ENCODE data around the gene TARBP1. TPM values are rescaled to one million over a fixed set of nuclear protein-coding genes. Genes with fewer than 3 reads are reported as not detected.

TARBP1 gene
- total RNA-seq, 1 experiment from 2014 or later = 38.1 TPM

DNA sequence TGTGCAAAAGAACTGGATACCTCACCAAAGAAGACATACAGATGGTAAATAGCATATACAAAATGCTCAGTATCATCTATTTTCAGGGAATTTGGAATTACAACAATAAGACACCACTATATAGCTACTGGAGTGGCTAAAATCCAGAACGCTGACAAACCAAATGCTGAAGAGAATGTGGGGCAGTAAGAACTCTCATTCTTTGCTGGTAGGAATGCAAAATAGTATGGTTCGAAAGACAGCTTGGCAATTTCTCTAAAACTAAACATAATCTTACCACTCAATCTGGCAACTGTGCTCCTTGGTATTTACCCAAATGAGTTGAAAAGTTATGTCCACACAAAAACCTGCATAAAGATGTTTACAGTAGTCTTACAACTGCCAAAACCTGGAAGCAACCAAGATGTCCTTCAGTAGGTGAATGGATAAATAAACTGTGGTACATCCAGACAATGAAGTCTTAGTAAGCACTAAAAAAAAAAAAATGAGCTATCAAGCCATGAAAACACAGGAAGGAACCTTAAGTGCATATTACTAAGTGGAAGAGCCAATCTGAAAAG lies 26.5 kb downstream of the TARBP1 start:
- no peak for DNase-seq
- no peak overlapping the region for H3K27ac Mint-ChIP-seq (ENCODE audit: unreplicated experiment)
- no peaks in the 10 kb centered on the region for H3K9me3 Mint-ChIP-seq (ENCODE audit: low read depth, unreplicated experiment)
- BruUV-seq (replicated peaks) = no TSS peak
- no peak overlapping the region for H3K4me3 Mint-ChIP-seq (ENCODE audit: low read depth, unreplicated experiment)
- intact Hi-C loops (cut with micrococcal nuclease; ENCODE audit: unreplicated experiment) = no loop called here
- TF ChIP-seq, protein P1, sequence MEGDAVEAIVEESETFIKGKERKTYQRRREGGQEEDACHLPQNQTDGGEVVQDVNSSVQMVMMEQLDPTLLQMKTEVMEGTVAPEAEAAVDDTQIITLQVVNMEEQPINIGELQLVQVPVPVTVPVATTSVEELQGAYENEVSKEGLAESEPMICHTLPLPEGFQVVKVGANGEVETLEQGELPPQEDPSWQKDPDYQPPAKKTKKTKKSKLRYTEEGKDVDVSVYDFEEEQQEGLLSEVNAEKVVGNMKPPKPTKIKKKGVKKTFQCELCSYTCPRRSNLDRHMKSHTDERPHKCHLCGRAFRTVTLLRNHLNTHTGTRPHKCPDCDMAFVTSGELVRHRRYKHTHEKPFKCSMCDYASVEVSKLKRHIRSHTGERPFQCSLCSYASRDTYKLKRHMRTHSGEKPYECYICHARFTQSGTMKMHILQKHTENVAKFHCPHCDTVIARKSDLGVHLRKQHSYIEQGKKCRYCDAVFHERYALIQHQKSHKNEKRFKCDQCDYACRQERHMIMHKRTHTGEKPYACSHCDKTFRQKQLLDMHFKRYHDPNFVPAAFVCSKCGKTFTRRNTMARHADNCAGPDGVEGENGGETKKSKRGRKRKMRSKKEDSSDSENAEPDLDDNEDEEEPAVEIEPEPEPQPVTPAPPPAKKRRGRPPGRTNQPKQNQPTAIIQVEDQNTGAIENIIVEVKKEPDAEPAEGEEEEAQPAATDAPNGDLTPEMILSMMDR (IDR thresholded peaks at IDR 0.05; ENCODE audit: unreplicated experiment) = no peak
- no peaks in the 10 kb centered on the region for H3K4me1 Mint-ChIP-seq (ENCODE audit: low read depth, unreplicated experiment)
- H3K36me3 Mint-ChIP-seq (ENCODE audit: insufficient read depth, unreplicated experiment) = peaks cover 18% of the 10 kb centered on the region
- CTCF ChIA-PET = no interaction called here
- H3K27me3 Mint-ChIP-seq (ENCODE audit: unreplicated experiment) = no peaks in the 10 kb centered on the region

DNA sequence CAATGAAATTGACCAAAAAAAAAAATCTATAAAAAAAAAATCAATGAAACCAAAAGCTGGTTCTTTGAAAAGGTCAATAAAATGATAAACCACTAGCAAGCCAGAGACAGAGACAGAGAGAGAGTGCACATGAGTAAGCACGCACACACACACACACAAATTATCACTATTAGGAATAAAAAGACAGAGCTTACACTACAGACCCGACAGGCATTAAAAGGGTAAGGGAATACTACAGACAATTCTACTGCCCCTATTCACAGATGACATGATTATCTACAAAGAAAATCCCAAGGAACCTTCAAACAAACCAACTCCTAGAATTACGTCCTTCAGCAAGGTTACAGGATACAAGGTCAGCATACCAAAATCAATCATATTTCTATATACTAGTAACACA lies 38.6 kb downstream of the TARBP1 start:
- Mint-ChIP-seq H3K9me3 (ENCODE audit: low read depth, unreplicated experiment) (peaks cover 7% of the 10 kb centered on the region), H3K27me3 (ENCODE audit: unreplicated experiment) (no peaks in the 10 kb centered on the region), H3K27ac (ENCODE audit: unreplicated experiment) (no peak overlapping the region), H3K4me3 (ENCODE audit: low read depth, unreplicated experiment) (no peak overlapping the region), H3K36me3 (ENCODE audit: insufficient read depth, unreplicated experiment) (peaks cover 5% of the 10 kb centered on the region), H3K4me1 (ENCODE audit: low read depth, unreplicated experiment) (no peaks in the 10 kb centered on the region)
- TF ChIP-seq, protein P1 (IDR thresholded peaks at IDR 0.05; ENCODE audit: unreplicated experiment) = no peak
- intact Hi-C loops (cut with micrococcal nuclease; ENCODE audit: unreplicated experiment) = no loop called here
- CTCF ChIA-PET = interaction anchor here (0.6 kb wide), 1 partner anchor 1213 kb away, joined by 3 read pairs; no protein-coding TSS in a partner anchor
- DNase-seq = no peak
- no TSS peak for BruUV-seq (replicated peaks)

DNA sequence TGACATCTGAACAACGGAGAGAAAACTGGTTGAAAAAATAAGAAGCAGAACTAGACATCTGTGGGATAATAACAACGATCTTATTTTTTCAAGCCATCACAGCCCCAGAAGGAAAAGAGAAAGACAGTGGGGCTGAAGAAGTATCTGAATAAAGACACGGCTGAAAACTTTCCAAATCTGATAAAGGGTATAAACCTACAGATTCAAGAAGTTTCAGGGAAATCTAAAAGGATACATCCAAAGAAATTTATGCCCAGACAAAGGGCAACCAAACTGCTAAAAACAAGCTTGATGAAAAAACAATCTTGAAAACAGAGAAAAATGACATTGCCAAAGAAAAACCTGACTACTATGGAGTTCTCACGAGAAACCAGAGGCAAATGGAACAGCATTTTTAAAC lies 40.4 kb downstream of the TARBP1 start:
- no peak overlapping the region for H3K27ac Mint-ChIP-seq (ENCODE audit: unreplicated experiment)
- peaks cover 7% of the 10 kb centered on the region for H3K9me3 Mint-ChIP-seq (ENCODE audit: low read depth, unreplicated experiment)
- no peak overlapping the region for H3K4me3 Mint-ChIP-seq (ENCODE audit: low read depth, unreplicated experiment)
- peaks cover 5% of the 10 kb centered on the region for H3K36me3 Mint-ChIP-seq (ENCODE audit: insufficient read depth, unreplicated experiment)
- TF ChIP-seq, protein P1 (IDR thresholded peaks at IDR 0.05; ENCODE audit: unreplicated experiment) = no peak
- H3K27me3 Mint-ChIP-seq (ENCODE audit: unreplicated experiment) = no peaks in the 10 kb centered on the region
- DNase-seq = no peak
- BruUV-seq (replicated peaks) = no TSS peak
- intact Hi-C loops (cut with micrococcal nuclease; ENCODE audit: unreplicated experiment) = no loop called here
- H3K4me1 Mint-ChIP-seq (ENCODE audit: low read depth, unreplicated experiment) = no peaks in the 10 kb centered on the region
- CTCF ChIA-PET = no interaction called here

DNA sequence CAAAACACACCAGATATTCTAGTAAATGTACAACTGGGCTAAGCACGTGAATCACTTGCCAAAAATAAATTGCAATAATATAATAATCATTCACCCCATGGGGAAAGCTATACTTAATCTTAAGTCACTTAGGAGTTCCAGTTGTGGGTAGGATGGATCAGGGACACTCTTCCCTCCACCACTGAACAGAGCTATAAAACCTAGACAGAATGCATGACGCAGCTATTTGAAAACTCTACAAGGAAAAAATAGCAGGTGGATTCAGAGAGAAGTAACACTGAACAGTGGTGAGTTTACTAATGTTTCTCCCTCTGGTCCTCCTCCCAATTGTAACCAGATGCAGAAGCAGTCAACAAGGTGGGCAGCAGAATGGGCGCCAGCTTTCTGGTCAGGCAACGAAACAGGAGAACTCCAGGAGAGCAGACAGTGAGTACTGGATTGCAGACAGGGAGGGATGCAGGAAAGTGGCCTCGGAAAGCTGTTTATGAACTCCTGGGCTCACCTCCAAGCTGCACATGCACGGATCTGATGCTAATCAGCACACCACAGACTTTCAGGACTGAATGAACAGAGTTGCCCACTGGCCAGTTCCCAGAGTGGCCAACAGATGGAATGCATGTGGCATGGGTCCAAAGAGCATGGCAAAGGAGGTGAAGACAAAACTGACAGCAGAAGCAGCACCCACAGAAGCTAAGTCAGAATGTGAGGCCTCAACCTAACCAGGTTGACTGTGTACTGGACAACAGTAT lies 41.4 kb downstream of the TARBP1 start:
- BruUV-seq (replicated peaks) = no TSS peak
- intact Hi-C loops (cut with micrococcal nuclease; ENCODE audit: unreplicated experiment) = no loop called here
- TF ChIP-seq, protein P1 (IDR thresholded peaks at IDR 0.05; ENCODE audit: unreplicated experiment) = no peak
- no peak for DNase-seq
- no peaks in the 10 kb centered on the region for H3K4me1 Mint-ChIP-seq (ENCODE audit: low read depth, unreplicated experiment)
- peaks cover 5% of the 10 kb centered on the region for H3K36me3 Mint-ChIP-seq (ENCODE audit: insufficient read depth, unreplicated experiment)
- peaks cover 7% of the 10 kb centered on the region for H3K9me3 Mint-ChIP-seq (ENCODE audit: low read depth, unreplicated experiment)
- CTCF ChIA-PET = interaction anchor here (0.7 kb wide), 1 partner anchor 1045 kb away, joined by 3 read pairs; no protein-coding TSS in a partner anchor
- no peaks in the 10 kb centered on the region for H3K27me3 Mint-ChIP-seq (ENCODE audit: unreplicated experiment)
- no peak overlapping the region for H3K27ac Mint-ChIP-seq (ENCODE audit: unreplicated experiment)
- H3K4me3 Mint-ChIP-seq (ENCODE audit: low read depth, unreplicated experiment) = no peak overlapping the region
